Osteoblast (primary cell): ENCODE data around the gene TGFB1. TPM values are rescaled to one million over a fixed set of nuclear protein-coding genes. Genes with fewer than 3 reads are reported as not detected.
"Not testable (repeated sequence)": the region's sequence is repeated elsewhere in the genome, so short reads cannot be mapped to it uniquely, and the experiment has no call there.

Experiments
- DNase-seq: peaks from one replicate; pipeline ENCODE4 v3.0.0; 2011; ENCODE audit warnings: low spot score, mixed read lengths; ENCODE audit not compliant: insufficient read length; ENCODE audit errors: missing footprints
- H2AFZ ChIP-seq: 2 replicates; pipeline ENCODE4 v1.6.0; 2011; ENCODE audit warnings: mild to moderate bottlenecking, low read length
- H3K27ac ChIP-seq: 2 replicates; pipeline ENCODE4 v1.5.1; 2011; ENCODE audit warnings: mild to moderate bottlenecking, low read depth, low read length, moderate library complexity
- H3K27me3 ChIP-seq: 2 replicates; pipeline ENCODE4 v1.6.0; 2012; ENCODE audit warnings: mild to moderate bottlenecking, control low read depth, inconsistent platforms, low read length, moderate library complexity; ENCODE audit not compliant: insufficient read depth
- H3K36me3 ChIP-seq: 2 replicates; pipeline ENCODE4 v1.5.1; 2011; ENCODE audit warnings: mild to moderate bottlenecking, low read length, control low read depth, moderate library complexity; ENCODE audit not compliant: insufficient read depth
- H3K4me1 ChIP-seq: 2 replicates; pipeline ENCODE4 v1.5.1; 2011; ENCODE audit warnings: mild to moderate bottlenecking, low read length, control low read depth, moderate library complexity; ENCODE audit not compliant: insufficient read depth
- H3K4me2 ChIP-seq: 2 replicates; pipeline ENCODE4 v1.6.0; 2011; ENCODE audit warnings: mild to moderate bottlenecking, low read length; ENCODE audit not compliant: insufficient read depth
- H3K4me3 ChIP-seq: fragments of 200-600 bp; sonication (generic); 3 replicates; pipeline ENCODE4 v1.5.1; 2012; ENCODE audit warnings: mild to moderate bottlenecking, low read length, inconsistent platforms; ENCODE audit not compliant: insufficient read depth
- H3K79me2 ChIP-seq: 2 replicates; pipeline ENCODE4 v1.6.0; 2012; ENCODE audit warnings: mild to moderate bottlenecking, low read length, control low read depth, inconsistent platforms; ENCODE audit not compliant: insufficient read depth
- H3K9me3 ChIP-seq: 2 replicates; pipeline ENCODE4 v1.5.1; 2011; ENCODE audit warnings: low read depth, low read length, control low read depth
- H4K20me1 ChIP-seq: 2 replicates; pipeline ENCODE4 v1.6.0; 2012; ENCODE audit warnings: mild to moderate bottlenecking, low read length, control low read depth; ENCODE audit not compliant: insufficient read depth
- CTCF ChIP-seq: IDR thresholded peaks from 2 replicates; pipeline ENCODE4 v1.5.1; 2011; ENCODE audit warnings: mild to moderate bottlenecking, low read depth, low read length, moderate library complexity; ENCODE audit errors: extremely low read depth
- total RNA-seq: library from RNA; depleted of rRNA; stranded (reverse); fragments of >200 nt; gene quantifications from 2 replicates; pipeline ENCODE4 v1.2.3, GENCODE V29; 2012

TGFB1 gene
- total RNA-seq, 1 donor: 17.4 TPM

GRCh38 chr19:41351339-41352245 lies 2.1 kb downstream of the TGFB1 start:
- H3K27ac ChIP-seq: peak overlapping the region; percentile 29
- peaks cover 57% of the 10 kb centered on the region for H3K79me2 ChIP-seq

GRCh38 chr19:41350735-41351338 lies 2.9 kb downstream of the TGFB1 start:
- H2AFZ ChIP-seq: peak overlapping the region; percentile 2
- H3K27me3 ChIP-seq: no peaks in the 10 kb centered on the region
- peaks cover 35% of the 10 kb centered on the region for H4K20me1 ChIP-seq
- H3K79me2 ChIP-seq: peaks cover 62% of the 10 kb centered on the region
- no peaks in the 10 kb centered on the region for H3K9me3 ChIP-seq
- no peak for TF ChIP-seq CTCF
- peaks cover 11% of the 10 kb centered on the region for H3K4me1 ChIP-seq
- peaks cover 19% of the 10 kb centered on the region for H3K36me3 ChIP-seq
- H3K4me2 ChIP-seq: peak overlapping the region; percentile 84
- peak overlapping the region; percentile 93 for H3K4me3 ChIP-seq
- H3K27ac ChIP-seq: peak overlapping the region; percentile 29
- peak; percentile 89 for DNase-seq

More at GRCh38 chr19:41351339-41352245, 2.1 kb downstream of the TGFB1 start:
- H3K4me3 ChIP-seq: peak overlapping the region; percentile 93
- peak overlapping the region; percentile 84 for H3K4me2 ChIP-seq
- peak; percentile 97 for DNase-seq
- peaks cover 12% of the 10 kb centered on the region for H3K36me3 ChIP-seq
- H3K4me1 ChIP-seq: peaks cover 11% of the 10 kb centered on the region
- no peak for TF ChIP-seq CTCF
- no peaks in the 10 kb centered on the region for H3K9me3 ChIP-seq
- H2AFZ ChIP-seq: peak overlapping the region; percentile 28
- H3K27me3 ChIP-seq: no peaks in the 10 kb centered on the region
- peaks cover 35% of the 10 kb centered on the region for H4K20me1 ChIP-seq

DNA sequence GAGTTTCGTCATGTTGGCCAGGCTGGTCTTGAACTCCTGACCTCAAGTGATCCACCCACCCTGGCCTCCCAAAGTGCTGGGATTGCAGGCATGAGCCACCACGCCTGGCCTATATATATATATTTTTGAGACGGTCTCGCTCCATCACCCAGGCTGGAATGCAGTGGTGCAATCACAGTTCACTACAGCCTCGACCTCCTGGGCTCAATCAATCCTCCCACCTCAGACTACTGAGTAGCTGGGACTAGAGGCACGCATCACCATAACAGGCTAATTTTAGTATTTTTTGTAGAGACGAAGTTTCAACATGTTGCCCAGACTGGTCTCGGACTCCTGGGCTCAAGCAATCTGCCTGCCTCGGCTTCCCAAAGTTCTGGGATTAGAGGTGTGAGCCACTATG lies 6.8 kb downstream of the TGFB1 start:
- not testable (repeated sequence) for H3K4me3 ChIP-seq, H3K4me2 ChIP-seq
- peaks cover 40% of the 10 kb centered on the region for H4K20me1 ChIP-seq

GRCh38 chr19:41344162-41344561 lies 9.6 kb downstream of the TGFB1 start:
- no peaks in the 10 kb centered on the region for H3K27me3 ChIP-seq
- TF ChIP-seq CTCF: no peak
- no peak overlapping the region for H3K4me3 ChIP-seq
- H2AFZ ChIP-seq: no peak overlapping the region
- H3K4me2 ChIP-seq: no peak overlapping the region
- no peak overlapping the region for H3K27ac ChIP-seq
- peaks cover 54% of the 10 kb centered on the region for H3K36me3 ChIP-seq
- H3K9me3 ChIP-seq: no peaks in the 10 kb centered on the region
- no peaks in the 10 kb centered on the region for H3K4me1 ChIP-seq
- H3K79me2 ChIP-seq: peaks cover 34% of the 10 kb centered on the region
- peak; percentile 14 for DNase-seq
- peaks cover 27% of the 10 kb centered on the region for H4K20me1 ChIP-seq

More for the DNA sequence above, 6.8 kb downstream of the TGFB1 start:
- H3K9me3 ChIP-seq, DNase-seq, H3K4me1 ChIP-seq, H3K27me3 ChIP-seq, H2AFZ ChIP-seq, H3K27ac ChIP-seq: not testable (repeated sequence)
- H3K36me3 ChIP-seq: peaks cover 43% of the 10 kb centered on the region
- H3K79me2 ChIP-seq: peaks cover 60% of the 10 kb centered on the region
